ENCODE measurements around the gene KRTAP20-4. TPM values are rescaled to one million over a fixed set of nuclear protein-coding genes. Genes with fewer than 3 reads are reported as not detected.

The KRTAP20-4 gene
- not detected in 2 replicates for total RNA-seq

DNA sequence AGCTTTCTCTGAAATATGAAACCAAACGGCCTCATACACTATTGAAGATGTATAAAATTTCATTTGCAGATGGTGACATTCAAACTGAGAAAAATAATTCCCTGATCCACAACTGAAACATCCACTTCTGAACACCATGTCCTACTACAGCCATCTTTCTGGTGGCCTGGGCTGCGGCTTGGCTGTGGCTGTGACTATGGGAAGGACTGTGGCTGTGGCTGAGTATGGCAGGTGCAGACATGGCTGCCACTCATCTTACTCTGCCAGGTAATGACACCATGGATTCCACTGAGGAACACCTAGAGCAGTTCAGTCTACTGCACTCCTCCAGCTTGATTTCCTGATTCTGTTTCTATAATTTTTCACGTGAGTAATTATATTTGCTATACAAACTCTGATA lies at the start of gene KRTAP20-4:
Gene KRTAP20-4 (plus strand): TSS at position 106 of the 400 bp plus-strand sequence.
- DNase-seq (ENCODE audit: low read depth, low spot score) = no peak

DNA sequence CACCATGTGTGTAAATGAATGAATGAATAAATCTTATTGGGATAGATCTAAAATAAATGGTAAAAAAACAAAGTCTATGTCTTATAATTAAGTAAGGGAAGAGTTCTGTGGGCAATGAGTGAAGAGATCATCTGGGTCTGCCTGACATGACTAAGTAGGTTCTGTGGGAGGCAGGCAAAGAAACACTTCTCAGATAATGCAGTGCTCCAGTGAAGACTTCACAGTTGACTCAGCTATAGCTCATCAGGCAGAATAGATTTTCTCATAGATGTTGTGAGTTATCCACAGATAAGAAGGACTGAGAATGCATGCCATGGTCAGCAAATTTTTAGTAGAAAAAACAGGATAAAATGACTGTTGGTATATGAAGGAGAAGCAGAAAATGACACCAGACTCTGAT lies 42.7 kb upstream of the KRTAP20-4 start:
- no peak for DNase-seq (ENCODE audit: low read depth, low spot score)

DNA sequence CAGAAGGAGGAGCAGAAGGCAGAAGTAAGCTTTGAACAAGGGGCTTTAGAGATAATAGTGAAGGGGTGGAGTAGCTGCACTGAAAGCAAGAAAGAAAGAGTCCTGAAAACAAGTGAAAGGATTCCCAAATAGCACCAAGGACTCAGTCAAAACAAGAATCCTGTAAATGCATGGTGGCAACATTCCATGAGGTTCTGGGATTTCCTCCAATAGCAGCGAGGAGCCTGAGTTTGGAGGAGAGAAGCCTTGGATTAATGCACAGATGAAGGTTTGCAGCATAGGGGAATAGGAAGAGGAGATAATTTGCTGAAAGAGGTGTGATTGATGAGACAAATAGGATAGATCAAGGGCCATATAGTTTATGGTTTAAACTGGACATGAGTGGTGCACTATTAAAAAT lies 41.1 kb upstream of the KRTAP20-4 start:
- no peak for DNase-seq (ENCODE audit: low read depth, low spot score)

DNA sequence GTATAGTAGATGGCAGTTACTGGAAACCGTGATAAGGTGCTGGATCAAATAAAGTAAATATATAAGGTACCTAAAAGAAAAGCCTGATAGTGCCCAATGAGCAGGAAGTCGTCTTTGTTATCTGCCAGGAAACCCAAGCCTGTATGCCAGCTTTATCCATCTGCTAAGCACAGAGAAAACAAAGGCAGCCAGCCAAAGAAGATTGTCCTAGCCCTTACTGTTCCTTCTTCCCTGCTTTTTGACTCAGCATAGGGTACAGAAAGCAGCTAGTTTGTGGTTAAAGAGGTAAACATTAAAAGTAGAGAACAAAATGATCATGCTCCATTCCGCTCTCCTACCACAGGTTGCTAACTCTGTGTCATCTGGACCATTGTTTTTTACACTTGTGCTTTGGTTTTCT lies 40.3 kb upstream of the KRTAP20-4 start:
- DNase-seq (ENCODE audit: low read depth, low spot score) = no peak

DNA sequence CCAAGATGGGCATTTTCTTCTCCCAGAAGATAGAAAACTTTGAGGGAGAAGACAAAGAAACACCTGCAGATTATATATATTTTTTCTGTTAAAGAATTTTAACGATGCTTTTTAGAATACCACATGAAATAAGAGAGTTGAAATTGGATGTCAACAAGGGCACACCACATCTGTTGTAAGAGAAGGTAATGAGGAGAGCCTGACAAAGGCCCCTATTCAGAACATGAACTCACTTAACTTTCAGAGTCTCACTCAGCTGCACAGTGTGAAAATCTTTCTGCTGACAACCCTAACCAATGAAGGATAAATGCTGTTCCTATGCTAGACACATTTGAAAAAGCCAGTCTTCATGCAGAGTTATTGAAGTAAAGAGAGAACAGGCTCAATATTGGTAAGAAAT lies 37.6 kb upstream of the KRTAP20-4 start:
- DNase-seq (ENCODE audit: low read depth, low spot score) = no peak

- no peak for DNase-seq (ENCODE audit: low read depth, low spot score)
These were observed 30.1 kb upstream of the KRTAP20-4 start, which contains the start of gene KRTAP22-2 for GRCh38 chr21:30590297-30590696. KRTAP22-2 (minus strand) TSS chr21:30590397.

- DNase-seq (ENCODE audit: low read depth, low spot score) = no peak
These were observed 28.3 kb upstream of the KRTAP20-4 start, which contains the start of gene KRTAP6-3 for GRCh38 chr21:30592140-30592539. KRTAP6-3 (plus strand) TSS chr21:30592440; CDS start chr21:30592446, 6 bp downstream.

GRCh38 chr21:30598802-30599201 lies 21.6 kb upstream of the KRTAP20-4 start, which contains the start of gene KRTAP6-2:
KRTAP6-2 (minus strand) TSS chr21:30598902; CDS start chr21:30598874, 28 bp downstream.
- no peak for DNase-seq (ENCODE audit: low read depth, low spot score)

DNA sequence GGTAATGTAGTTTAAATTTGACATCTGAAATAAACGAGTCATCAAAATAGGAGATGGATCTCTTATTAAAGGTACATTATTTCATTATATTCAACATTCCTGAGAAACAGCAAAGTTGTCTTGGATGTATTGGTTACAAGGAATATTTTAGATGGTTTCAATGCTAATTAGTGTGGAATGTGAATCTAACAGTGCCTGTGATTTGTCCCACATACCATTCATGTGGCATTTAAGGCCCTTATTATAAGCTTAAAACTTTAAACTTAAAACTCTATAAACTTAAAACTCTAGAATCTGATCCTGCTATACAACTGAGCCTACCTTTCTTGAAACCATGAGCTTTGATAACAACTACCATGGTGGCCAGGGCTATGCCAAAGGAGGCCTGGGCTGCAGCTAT lies 19.6 kb upstream of the KRTAP20-4 start, which contains the start of gene KRTAP22-1:
Gene KRTAP22-1 (plus strand): TSS at position 301 of the 400 bp plus-strand sequence.
- DNase-seq (ENCODE audit: low read depth, low spot score) = no peak

DNA sequence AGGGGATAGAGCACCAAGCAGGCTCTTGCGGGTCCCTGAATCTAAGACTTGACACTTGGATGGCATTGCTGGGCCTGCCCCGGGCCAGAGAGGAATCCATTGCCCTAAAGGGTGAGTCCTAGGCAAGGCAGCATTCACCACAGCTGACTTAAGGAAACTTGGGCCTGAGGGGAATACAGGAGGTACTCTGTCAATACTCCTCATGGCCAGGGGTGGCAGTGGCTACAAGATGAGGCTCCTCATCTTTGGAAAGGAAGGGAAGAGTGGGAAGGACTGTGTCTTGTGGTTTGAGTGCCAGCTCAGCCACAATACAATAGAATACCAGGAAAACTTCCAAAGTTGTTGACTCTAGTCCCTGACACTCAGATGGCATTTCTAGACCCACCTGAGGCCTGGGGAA lies 14.5 kb upstream of the KRTAP20-4 start:
- DNase-seq (ENCODE audit: low read depth, low spot score) = no peak

DNA sequence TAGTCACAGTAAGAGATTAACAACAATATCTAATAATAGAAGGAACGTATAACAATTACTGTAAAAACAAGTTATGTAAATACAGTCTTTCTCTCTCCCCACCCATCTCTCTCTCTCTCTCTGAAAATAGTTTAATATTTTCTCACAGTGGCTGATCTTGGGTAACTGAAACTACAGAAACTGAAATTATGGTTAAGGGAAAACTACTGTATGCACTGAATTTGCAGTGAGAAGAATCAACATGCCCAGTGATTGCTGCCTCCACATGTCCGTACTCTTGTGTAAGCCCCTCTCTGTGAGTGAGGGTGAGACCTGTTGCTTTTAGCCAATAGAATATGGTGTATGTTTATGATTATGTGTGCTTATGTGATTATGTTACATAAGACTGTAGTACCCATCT lies 8.3 kb upstream of the KRTAP20-4 start:
- no peak for DNase-seq (ENCODE audit: low read depth, low spot score)

DNA sequence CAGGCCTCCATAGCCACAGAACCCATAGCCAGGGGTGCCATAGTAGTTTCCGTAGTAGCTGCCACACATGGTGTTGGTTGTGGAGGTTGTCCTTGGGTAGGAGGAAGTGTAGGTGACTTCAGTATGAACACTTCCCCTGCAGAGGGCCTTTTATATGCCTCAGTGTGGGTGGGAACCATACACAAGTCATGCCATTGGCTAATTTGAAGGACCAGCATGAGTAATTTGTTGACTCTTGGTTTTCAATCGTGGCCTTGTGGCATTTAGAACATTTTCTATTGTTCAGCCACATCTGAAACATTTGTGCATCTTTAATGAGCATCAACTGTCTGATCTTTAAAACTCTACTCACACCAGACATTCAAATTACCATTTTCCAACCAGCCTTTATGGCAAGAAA lies 6.6 kb upstream of the KRTAP20-4 start, which contains the start of gene KRTAP6-1:
Gene KRTAP6-1 (minus strand): TSS at position 95 of the 400 bp plus-strand sequence. CDS start 26 bp downstream, at position 69.
- DNase-seq (ENCODE audit: low read depth, low spot score) = no peak

DNA sequence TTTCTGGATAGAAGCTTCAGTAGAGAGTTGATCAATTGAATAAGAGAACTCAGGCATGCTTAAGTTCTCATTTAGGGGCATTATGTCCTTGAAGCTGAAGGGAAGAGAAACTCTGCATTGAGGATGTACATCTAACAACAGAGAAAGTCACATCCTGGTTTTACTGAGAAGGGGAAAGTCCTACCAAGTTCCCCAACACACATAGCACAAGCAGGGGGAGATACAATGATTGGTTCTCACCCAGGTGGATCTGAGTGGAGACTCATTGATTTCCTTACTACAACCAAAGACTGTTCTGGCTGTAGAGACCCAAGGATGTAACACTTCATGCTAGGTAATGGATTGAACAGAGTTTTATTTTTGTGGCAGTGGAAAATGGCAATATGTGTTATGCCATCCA lies 5.2 kb upstream of the KRTAP20-4 start:
- DNase-seq (ENCODE audit: low read depth, low spot score) = no peak

DNA sequence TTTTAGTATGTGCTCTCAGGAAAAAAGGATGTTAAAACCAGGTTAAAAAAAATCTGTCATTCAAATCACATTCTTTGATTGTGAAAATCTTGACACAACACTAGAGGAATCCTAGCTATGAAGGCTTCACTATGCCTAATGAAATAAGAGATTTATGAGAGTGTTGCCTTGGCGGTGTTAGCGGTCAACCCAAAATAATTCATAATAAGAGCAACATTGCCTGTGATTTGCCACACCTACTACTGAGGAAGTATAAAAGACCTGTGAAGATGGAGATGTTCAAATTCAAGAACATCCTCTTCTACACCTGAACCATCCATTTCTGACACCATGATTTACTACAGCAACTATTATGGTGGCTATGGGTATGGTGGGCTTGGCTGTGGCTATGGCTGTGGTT lies 4.3 kb upstream of the KRTAP20-4 start, which contains the start of gene KRTAP20-1:
Gene KRTAP20-1 (plus strand): TSS at position 301 of the 400 bp plus-strand sequence. CDS start 30 bp downstream, at position 331.
- no peak for DNase-seq (ENCODE audit: low read depth, low spot score)

GRCh38 chr21:30620080-30620479 lies 347 bp upstream of the KRTAP20-4 start:
- no peak for DNase-seq (ENCODE audit: low read depth, low spot score)

DNA sequence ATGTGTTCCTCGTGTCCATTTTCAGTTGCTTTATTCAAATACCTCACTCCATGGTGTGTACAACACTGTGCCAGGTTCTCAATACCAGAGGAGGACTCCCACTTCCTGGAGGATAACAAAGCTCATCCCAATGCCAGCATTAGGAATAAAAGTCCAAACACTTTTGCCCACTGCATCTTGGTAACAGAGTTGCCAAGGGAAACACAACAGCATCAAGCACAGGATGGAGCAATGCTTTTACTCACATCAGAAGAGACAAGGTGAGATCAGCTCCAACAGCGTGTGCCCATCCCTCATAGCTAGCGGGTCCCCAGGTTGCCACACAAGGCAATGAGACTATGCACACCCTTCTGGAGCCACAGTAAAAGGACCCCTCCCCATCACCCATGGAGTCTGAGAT lies 2.9 kb downstream of the KRTAP20-4 start:
- DNase-seq (ENCODE audit: low read depth, low spot score) = no peak

- DNase-seq (ENCODE audit: low read depth, low spot score) = no peak
These were observed 5.2 kb downstream of the KRTAP20-4 start for GRCh38 chr21:30625449-30626165.

GRCh38 chr21:30628109-30628508 lies 7.7 kb downstream of the KRTAP20-4 start:
- no peak for DNase-seq (ENCODE audit: low read depth, low spot score)

- DNase-seq (ENCODE audit: low read depth, low spot score) = no peak
These were observed 8.8 kb downstream of the KRTAP20-4 start for GRCh38 chr21:30629200-30629599.

- DNase-seq (ENCODE audit: low read depth, low spot score) = no peak
These were observed 14.5 kb downstream of the KRTAP20-4 start, which contains the start of gene KRTAP20-2 for GRCh38 chr21:30634906-30635305. KRTAP20-2 (plus strand) TSS chr21:30635206; CDS start chr21:30635264, 58 bp downstream.

DNA sequence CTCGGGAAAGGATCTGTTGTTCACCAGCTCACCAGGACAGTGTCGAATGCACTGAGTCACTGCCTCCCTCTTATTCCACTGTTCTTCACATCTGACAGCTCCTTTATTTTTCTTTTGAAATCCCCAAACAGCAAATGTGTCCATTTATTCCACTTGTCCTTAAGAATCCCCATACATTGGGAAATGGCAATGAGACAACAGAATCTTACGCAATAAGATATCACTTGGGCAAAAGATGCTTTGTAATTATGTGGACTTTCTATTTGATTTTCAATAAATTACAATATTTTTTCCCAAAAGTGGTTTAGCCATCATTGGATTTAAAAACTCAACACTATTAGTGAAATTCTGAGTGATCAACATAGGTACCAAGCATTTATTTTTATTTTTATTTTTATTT lies 18.3 kb downstream of the KRTAP20-4 start:
- DNase-seq (ENCODE audit: low read depth, low spot score) = no peak

DNA sequence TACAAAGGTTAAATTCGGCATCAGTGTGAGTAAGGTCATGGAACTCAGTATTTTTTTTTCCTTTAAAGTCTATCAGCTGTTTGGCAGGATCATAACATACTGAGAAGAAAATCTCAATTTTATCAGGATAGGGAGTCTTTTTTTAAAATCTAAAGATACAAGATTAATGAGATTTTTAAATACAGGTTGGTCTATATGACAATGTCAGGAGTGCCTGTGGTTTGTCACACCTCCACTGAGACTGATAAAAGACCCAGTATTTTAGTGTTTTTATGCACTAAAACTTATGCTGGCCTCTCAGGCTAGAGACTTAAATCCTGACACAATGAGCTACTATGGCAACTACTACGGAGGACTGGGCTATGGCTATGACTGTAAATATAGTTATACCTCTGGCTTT lies 22.1 kb downstream of the KRTAP20-4 start, which contains the start of gene KRTAP20-3:
Gene KRTAP20-3 (plus strand): TSS at position 301 of the 400 bp plus-strand sequence.
- no peak for DNase-seq (ENCODE audit: low read depth, low spot score)

Measured in pulmonary artery endothelial cell (primary cell).